HepG2 (cell line): Measurements from ENCODE around the gene IQSEC1. TPM values are rescaled to one million over a fixed set of nuclear protein-coding genes. Genes with fewer than 3 reads are reported as not detected.
A peak's percentile ranks its signal among the peaks of the same experiment; 100 is the strongest.

Experiments used
- ATF7 ChIP-seq, 2 experiments: fragments of 450-650 bp in 1 of 2; sonication (generic) in 1 of 2; formaldehyde crosslinking in 1 of 2; IDR thresholded peaks; 2 replicates each; pipeline versions ENCODE4 v1.4.0 to v1.6.1; 2016 to 2020; ENCODE audit warnings: antibody characterized with exemption in 1 of 2, mild to moderate bottlenecking in 1 of 2, missing genetic modification reagents in 1 of 2
- CC2D1A ChIP-seq: sonication (generic); formaldehyde crosslinking; IDR thresholded peaks from 2 replicates; pipeline ENCODE4 v1.8.1; 2023; ENCODE audit warnings: mild to moderate bottlenecking, missing genetic modification reagents
- E2F1 ChIP-seq: sonication (generic); formaldehyde crosslinking; IDR thresholded peaks from 2 replicates; pipeline ENCODE4 v1.5.0; 2020; ENCODE audit warnings: missing genetic modification reagents
- EED ChIP-seq: sonication (generic); formaldehyde crosslinking; IDR thresholded peaks from 2 replicates; pipeline ENCODE4 v1.5.0; 2020; ENCODE audit warnings: mild to moderate bottlenecking, missing genetic modification reagents
- ISX ChIP-seq: sonication (generic); formaldehyde crosslinking; conservative IDR thresholded peaks from 2 replicates; pipeline ENCODE4 v1.5.0; 2020; ENCODE audit warnings: missing genetic modification reagents
- KDM5A ChIP-seq: fragments of 200-600 bp; sonication (generic); IDR thresholded peaks from 2 replicates; pipeline ENCODE4 v1.7.0; 2018; ENCODE audit warnings: antibody characterized with exemption, mild to moderate bottlenecking, low read length, borderline replicate concordance
- NFRKB ChIP-seq: fragments of 450-650 bp; IDR thresholded peaks from 2 replicates; pipeline ENCODE4 v1.6.1; 2017
- ONECUT2 ChIP-seq: sonication (generic); formaldehyde crosslinking; IDR thresholded peaks from 2 replicates; pipeline ENCODE4 v1.4.0; 2020; ENCODE audit warnings: missing genetic modification reagents
- PAXIP1 ChIP-seq: sonication (generic); formaldehyde crosslinking; conservative IDR thresholded peaks from 2 replicates; pipeline ENCODE4 v1.4.0; 2020; ENCODE audit warnings: mild to moderate bottlenecking, missing genetic modification reagents, moderate library complexity
- SPEN ChIP-seq: sonication (generic); formaldehyde crosslinking; IDR thresholded peaks from 2 replicates; pipeline ENCODE4 v1.5.1; 2020; ENCODE audit warnings: low read depth, mild to moderate bottlenecking, missing genetic modification reagents
- TFDP1 ChIP-seq: IDR thresholded peaks from 2 replicates; pipeline ENCODE4 v1.6.1; 2016; ENCODE audit warnings: missing compliant biosample characterization, missing genetic modification reagents, borderline replicate concordance
- XRCC5 ChIP-seq: fragments of 200-400 bp; formaldehyde crosslinking; optimal IDR thresholded peaks from 2 replicates; pipeline ENCODE3; 2017; ENCODE audit warnings: mild to moderate bottlenecking, low read length
- ZBTB14 ChIP-seq: sonication (generic); formaldehyde crosslinking; IDR thresholded peaks from 2 replicates; pipeline ENCODE4 v1.4.0; 2020; ENCODE audit warnings: missing genetic modification reagents
- ZBTB7A ChIP-seq: sonication (generic); formaldehyde crosslinking; IDR thresholded peaks from 2 replicates; pipeline ENCODE4 v1.8.0; 2022; ENCODE audit warnings: mild to moderate bottlenecking, missing genetic modification reagents
- ZFP41 ChIP-seq: sonication (generic); formaldehyde crosslinking; IDR thresholded peaks from 2 replicates; pipeline ENCODE4 v1.4.0; 2020; ENCODE audit warnings: mild to moderate bottlenecking, missing genetic modification reagents, borderline replicate concordance
- ZFP90 ChIP-seq: sonication (generic); formaldehyde crosslinking; IDR thresholded peaks from 2 replicates; pipeline ENCODE4 v1.8.0; 2022; ENCODE audit warnings: missing genetic modification reagents, mild to moderate bottlenecking, inconsistent platforms, borderline replicate concordance
- ZNF430 ChIP-seq: sonication (generic); formaldehyde crosslinking; IDR thresholded peaks from 2 replicates; pipeline ENCODE4 v1.9.0; 2021; ENCODE audit warnings: mild to moderate bottlenecking, missing genetic modification reagents
- ZNF512B ChIP-seq: sonication (generic); formaldehyde crosslinking; IDR thresholded peaks from 2 replicates; pipeline ENCODE4 v1.5.1; 2020; ENCODE audit warnings: missing genetic modification reagents, mild to moderate bottlenecking, borderline replicate concordance
- ZNF550 ChIP-seq: sonication (generic); formaldehyde crosslinking; IDR thresholded peaks from 2 replicates; pipeline ENCODE4 v1.4.0; 2020; ENCODE audit warnings: mild to moderate bottlenecking, missing genetic modification reagents, borderline replicate concordance
- polyA plus RNA-seq, 8 experiments: library from polyadenylated mRNA; depleted of rRNA in 3 of 8; stranded (reverse) in 7 of 8; unstranded in 1 of 8; fragments of >200 nt; fragmentation: Illumina TruSeq in 4 of 8; extraction: Trizol in 4 of 8; gene quantifications; 2 replicates each; pipeline versions ENCODE4 v1.2.1 to v1.2.3, GENCODE V29; 2011 to 2016; ENCODE audit warnings: low read depth in 4 of 8, missing spikeins in 1 of 8, mixed read lengths in 1 of 8; ENCODE audit not compliant: insufficient read depth in 1 of 8
- total RNA-seq, 5 experiments: library from RNA; depleted of rRNA; stranded (reverse); fragments of >200 nt; fragmentation: Illumina TruSeq; extraction: Trizol; gene quantifications; 2 replicates each; pipeline ENCODE4 v1.2.3, GENCODE V29; 2016; ENCODE audit warnings: low read depth in 1 of 5

IQSEC1 gene
- total and polyA plus RNA-seq, 2 of the 13 experiments (the other 11 are each of a cell fraction or from before 2014, with no cell fraction given), result 17.4 to 20.2 TPM

GRCh38 chr3:12992629-12993516 lies 80.4 kb downstream of the IQSEC1 start (continued):
- TF ChIP-seq CC2D1A (CRISPR knock-in tag) (no peak), ONECUT2 (CRISPR knock-in tag) (no peak), PAXIP1 (CRISPR knock-in tag) (no peak), ZNF550 (CRISPR knock-in tag) (no peak), ZFP41 (CRISPR knock-in tag) (no peak), ZNF512B (no peak), KDM5A (no peak), SPEN (CRISPR knock-in tag) (0 out of 2 replicates have a peak, but pooled peaks have one; percentile 26), ZNF430 (CRISPR knock-in tag) (no peak), XRCC5 (no peak), TFDP1 (CRISPR knock-in tag) (no peak), ISX (CRISPR knock-in tag) (no peak), ZBTB14 (no peak), ZBTB7A (CRISPR knock-in tag) (0 out of 2 replicates have a peak, but pooled peaks have one; percentile 46), E2F1 (no peak), ATF7 (IDR thresholded peaks at IDR 0.05) (no peak), ATF7 (CRISPR knock-in tag; IDR thresholded peaks at IDR 0.05) (no peak), NFRKB (no peak), EED (CRISPR knock-in tag) (no peak), ZFP90 (CRISPR knock-in tag) (no peak)
